HepG2 (cell line): ENCODE measurements around the gene RIPOR1. TPM values are rescaled to one million over a fixed set of nuclear protein-coding genes. Genes with fewer than 3 reads are reported as not detected.
A peak's percentile ranks its signal among the peaks of the same experiment; 100 is the strongest.

Experiments used
- GATA4 ChIP-seq: sonication (generic); IDR thresholded peaks from 2 replicates; pipeline ENCODE4 v1.6.1; 2016; ENCODE audit warnings: antibody characterized with exemption, low read depth, borderline replicate concordance
- GATAD1 ChIP-seq: IDR thresholded peaks from 2 replicates; pipeline ENCODE4 v1.6.1; 2016; ENCODE audit warnings: missing genetic modification reagents, missing compliant biosample characterization
- HDAC1 ChIP-seq: sonication (generic); formaldehyde crosslinking; IDR thresholded peaks from 2 replicates; pipeline ENCODE4 v1.5.1; 2020; ENCODE audit warnings: mild to moderate bottlenecking, missing genetic modification reagents
- HHEX ChIP-seq: IDR thresholded peaks from 2 replicates; pipeline ENCODE4 v1.6.1; 2016; ENCODE audit warnings: control low read depth
- NCOA5 ChIP-seq: sonication (generic); formaldehyde crosslinking; IDR thresholded peaks from 2 replicates; pipeline ENCODE4 v1.4.0; 2020; ENCODE audit warnings: missing genetic modification reagents
- PHF5A ChIP-seq: IDR thresholded peaks from one replicate; pipeline ENCODE4 v1.6.1; 2018; ENCODE audit warnings: low read depth, missing genetic modification reagents; ENCODE audit not compliant: unreplicated experiment
- SAFB2 ChIP-seq: sonication (generic); formaldehyde crosslinking; IDR thresholded peaks from 2 replicates; pipeline ENCODE4 v1.5.1; 2020; ENCODE audit warnings: missing genetic modification reagents, low read depth, mild to moderate bottlenecking, borderline replicate concordance
- SOX5 ChIP-seq: IDR thresholded peaks from 2 replicates; pipeline ENCODE4 v1.6.1; 2016; ENCODE audit warnings: borderline replicate concordance
- TBL1XR1 ChIP-seq: fragments of 150-350 bp; IDR thresholded peaks from 2 replicates; pipeline ENCODE4 v1.6.1; 2014; ENCODE audit warnings: borderline replicate concordance, low read length; ENCODE audit not compliant: partially characterized antibody
- XRCC5 ChIP-seq: fragments of 200-400 bp; formaldehyde crosslinking; optimal IDR thresholded peaks from 2 replicates; pipeline ENCODE3; 2017; ENCODE audit warnings: mild to moderate bottlenecking, low read length
- ZBTB7A ChIP-seq: sonication (generic); formaldehyde crosslinking; IDR thresholded peaks from 2 replicates; pipeline ENCODE4 v1.8.0; 2022; ENCODE audit warnings: mild to moderate bottlenecking, missing genetic modification reagents
- ZIK1 ChIP-seq: sonication (generic); formaldehyde crosslinking; IDR thresholded peaks from 2 replicates; pipeline ENCODE4 v1.5.0; 2020; ENCODE audit warnings: mild to moderate bottlenecking, low read depth, missing genetic modification reagents, borderline replicate concordance
- ZNF17 ChIP-seq: sonication (generic); formaldehyde crosslinking; IDR thresholded peaks from 2 replicates; pipeline ENCODE4 v1.5.0; 2020; ENCODE audit warnings: mild to moderate bottlenecking, missing genetic modification reagents
- polyA plus RNA-seq, 8 experiments: library from polyadenylated mRNA; depleted of rRNA in 3 of 8; stranded (reverse) in 7 of 8; unstranded in 1 of 8; fragments of >200 nt; fragmentation: Illumina TruSeq in 4 of 8; extraction: Trizol in 4 of 8; gene quantifications; 2 replicates each; pipeline versions ENCODE4 v1.2.1 to v1.2.3, GENCODE V29; 2011 to 2016; ENCODE audit warnings: low read depth in 4 of 8, missing spikeins in 1 of 8, mixed read lengths in 1 of 8; ENCODE audit not compliant: insufficient read depth in 1 of 8
- total RNA-seq, 5 experiments: library from RNA; depleted of rRNA; stranded (reverse); fragments of >200 nt; fragmentation: Illumina TruSeq; extraction: Trizol; gene quantifications; 2 replicates each; pipeline ENCODE4 v1.2.3, GENCODE V29; 2016; ENCODE audit warnings: low read depth in 1 of 5
- TF ChIP-seq, protein P1 (sequence below): sonication (generic); formaldehyde crosslinking; IDR thresholded peaks from 2 replicates; pipeline ENCODE4 v1.5.1; 2020; ENCODE audit warnings: missing genetic modification reagents, mild to moderate bottlenecking, borderline replicate concordance
- TF ChIP-seq, protein P2 (sequence below): sonication (generic); formaldehyde crosslinking; IDR thresholded peaks from 2 replicates; pipeline ENCODE4 v1.5.0; 2020; ENCODE audit warnings: mild to moderate bottlenecking, missing genetic modification reagents, borderline replicate concordance
- TF ChIP-seq, protein P3 (sequence below): sonication (generic); formaldehyde crosslinking; IDR thresholded peaks from 2 replicates; pipeline ENCODE4 v1.5.0; 2020; ENCODE audit warnings: mild to moderate bottlenecking, missing genetic modification reagents
- TF ChIP-seq, protein P4 (sequence below): sonication (generic); formaldehyde crosslinking; IDR thresholded peaks from 2 replicates; pipeline ENCODE4 v1.5.0; 2020; ENCODE audit warnings: mild to moderate bottlenecking, missing genetic modification reagents
- TF ChIP-seq, protein P5 (sequence below): conservative IDR thresholded peaks from 2 replicates; pipeline ENCODE4 v1.6.1; 2018; ENCODE audit warnings: missing genetic modification reagents

RIPOR1 gene
- total and polyA plus RNA-seq, 2 of the 13 experiments (the other 11 are each of a cell fraction or from before 2014, with no cell fraction given): 4.6 to 8.1 TPM

DNA sequence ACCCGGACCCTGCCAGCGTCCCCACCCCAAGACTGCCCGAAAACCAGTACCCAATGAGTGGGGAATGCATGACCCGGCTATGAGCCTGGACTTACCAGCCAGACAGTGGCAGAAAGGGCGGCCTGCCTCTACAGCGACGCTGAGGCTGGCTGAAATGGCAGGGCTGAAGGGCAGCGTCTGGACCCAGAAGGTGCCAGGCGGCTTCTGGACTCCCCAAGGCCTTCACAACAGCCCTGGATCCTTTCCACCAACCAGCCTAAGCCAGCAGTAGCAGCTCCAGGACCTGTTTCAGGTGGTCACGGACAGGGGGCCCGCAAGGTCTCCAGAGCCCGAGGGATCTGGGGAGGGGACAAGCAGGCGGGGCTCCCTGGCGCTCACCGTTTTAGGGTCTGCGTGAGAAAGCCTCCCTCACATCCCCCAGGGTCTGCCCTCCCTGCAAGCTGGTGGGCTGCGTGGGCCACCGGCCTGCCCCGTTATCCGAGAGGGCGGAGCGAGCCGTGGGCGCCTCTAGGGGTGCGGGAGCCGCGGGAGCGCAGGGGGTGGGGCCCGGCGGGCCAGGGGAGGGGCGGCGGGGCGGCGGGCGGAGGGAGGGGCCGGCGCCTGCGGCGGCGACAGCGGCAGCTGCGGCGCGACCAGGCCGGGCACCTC, at the start of gene RIPOR1 (continued):
- TF ChIP-seq, protein P1, sequence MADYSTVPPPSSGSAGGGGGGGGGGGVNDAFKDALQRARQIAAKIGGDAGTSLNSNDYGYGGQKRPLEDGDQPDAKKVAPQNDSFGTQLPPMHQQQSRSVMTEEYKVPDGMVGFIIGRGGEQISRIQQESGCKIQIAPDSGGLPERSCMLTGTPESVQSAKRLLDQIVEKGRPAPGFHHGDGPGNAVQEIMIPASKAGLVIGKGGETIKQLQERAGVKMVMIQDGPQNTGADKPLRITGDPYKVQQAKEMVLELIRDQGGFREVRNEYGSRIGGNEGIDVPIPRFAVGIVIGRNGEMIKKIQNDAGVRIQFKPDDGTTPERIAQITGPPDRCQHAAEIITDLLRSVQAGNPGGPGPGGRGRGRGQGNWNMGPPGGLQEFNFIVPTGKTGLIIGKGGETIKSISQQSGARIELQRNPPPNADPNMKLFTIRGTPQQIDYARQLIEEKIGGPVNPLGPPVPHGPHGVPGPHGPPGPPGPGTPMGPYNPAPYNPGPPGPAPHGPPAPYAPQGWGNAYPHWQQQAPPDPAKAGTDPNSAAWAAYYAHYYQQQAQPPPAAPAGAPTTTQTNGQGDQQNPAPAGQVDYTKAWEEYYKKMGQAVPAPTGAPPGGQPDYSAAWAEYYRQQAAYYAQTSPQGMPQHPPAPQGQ (CRISPR knock-in tag): no peak
- no peak for TF ChIP-seq SOX5 (CRISPR knock-in tag)
- TF ChIP-seq, protein P2, sequence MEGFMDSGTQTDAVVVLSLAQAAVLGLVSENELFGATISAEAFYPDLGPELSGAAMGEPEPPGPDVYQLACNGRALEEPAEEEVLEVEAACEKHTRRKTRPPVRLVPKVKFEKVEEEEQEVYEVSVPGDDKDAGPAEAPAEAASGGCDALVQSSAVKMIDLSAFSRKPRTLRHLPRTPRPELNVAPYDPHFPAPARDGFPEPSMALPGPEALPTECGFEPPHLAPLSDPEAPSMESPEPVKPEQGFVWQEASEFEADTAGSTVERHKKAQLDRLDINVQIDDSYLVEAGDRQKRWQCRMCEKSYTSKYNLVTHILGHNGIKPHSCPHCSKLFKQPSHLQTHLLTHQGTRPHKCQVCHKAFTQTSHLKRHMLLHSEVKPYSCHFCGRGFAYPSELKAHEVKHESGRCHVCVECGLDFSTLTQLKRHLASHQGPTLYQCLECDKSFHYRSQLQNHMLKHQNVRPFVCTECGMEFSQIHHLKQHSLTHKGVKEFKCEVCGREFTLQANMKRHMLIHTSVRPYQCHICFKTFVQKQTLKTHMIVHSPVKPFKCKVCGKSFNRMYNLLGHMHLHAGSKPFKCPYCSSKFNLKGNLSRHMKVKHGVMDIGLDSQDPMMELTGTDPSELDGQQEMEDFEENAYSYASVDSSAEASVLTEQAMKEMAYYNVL (CRISPR knock-in tag): 0 out of 2 replicates have a peak, but pooled peaks have one; percentile 62
- no peak for TF ChIP-seq HHEX (CRISPR knock-in tag)
- TF ChIP-seq ZNF17 (CRISPR knock-in tag): no peak
- TF ChIP-seq PHF5A: no peak
- TF ChIP-seq HDAC1 (CRISPR knock-in tag): 0 out of 2 replicates have a peak, but pooled peaks have one; percentile 17
- TF ChIP-seq XRCC5: peak; percentile 19
- 0 out of 2 replicates have a peak, but pooled peaks have one; percentile 2 for TF ChIP-seq GATAD1 (CRISPR knock-in tag)
- TF ChIP-seq, protein P3, sequence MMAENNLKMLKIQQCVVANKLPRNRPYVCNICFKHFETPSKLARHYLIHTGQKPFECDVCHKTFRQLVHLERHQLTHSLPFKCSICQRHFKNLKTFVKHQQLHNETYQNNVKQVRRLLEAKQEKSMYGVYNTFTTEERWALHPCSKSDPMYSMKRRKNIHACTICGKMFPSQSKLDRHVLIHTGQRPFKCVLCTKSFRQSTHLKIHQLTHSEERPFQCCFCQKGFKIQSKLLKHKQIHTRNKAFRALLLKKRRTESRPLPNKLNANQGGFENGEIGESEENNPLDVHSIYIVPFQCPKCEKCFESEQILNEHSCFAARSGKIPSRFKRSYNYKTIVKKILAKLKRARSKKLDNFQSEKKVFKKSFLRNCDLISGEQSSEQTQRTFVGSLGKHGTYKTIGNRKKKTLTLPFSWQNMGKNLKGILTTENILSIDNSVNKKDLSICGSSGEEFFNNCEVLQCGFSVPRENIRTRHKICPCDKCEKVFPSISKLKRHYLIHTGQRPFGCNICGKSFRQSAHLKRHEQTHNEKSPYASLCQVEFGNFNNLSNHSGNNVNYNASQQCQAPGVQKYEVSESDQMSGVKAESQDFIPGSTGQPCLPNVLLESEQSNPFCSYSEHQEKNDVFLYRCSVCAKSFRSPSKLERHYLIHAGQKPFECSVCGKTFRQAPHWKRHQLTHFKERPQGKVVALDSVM (CRISPR knock-in tag): no peak
- no peak for TF ChIP-seq ZIK1
- TF ChIP-seq TBL1XR1: no peak
- peak; percentile 17; the same call in 1 of the 2 replicates for TF ChIP-seq ZBTB7A (CRISPR knock-in tag)
- TF ChIP-seq, protein P4, sequence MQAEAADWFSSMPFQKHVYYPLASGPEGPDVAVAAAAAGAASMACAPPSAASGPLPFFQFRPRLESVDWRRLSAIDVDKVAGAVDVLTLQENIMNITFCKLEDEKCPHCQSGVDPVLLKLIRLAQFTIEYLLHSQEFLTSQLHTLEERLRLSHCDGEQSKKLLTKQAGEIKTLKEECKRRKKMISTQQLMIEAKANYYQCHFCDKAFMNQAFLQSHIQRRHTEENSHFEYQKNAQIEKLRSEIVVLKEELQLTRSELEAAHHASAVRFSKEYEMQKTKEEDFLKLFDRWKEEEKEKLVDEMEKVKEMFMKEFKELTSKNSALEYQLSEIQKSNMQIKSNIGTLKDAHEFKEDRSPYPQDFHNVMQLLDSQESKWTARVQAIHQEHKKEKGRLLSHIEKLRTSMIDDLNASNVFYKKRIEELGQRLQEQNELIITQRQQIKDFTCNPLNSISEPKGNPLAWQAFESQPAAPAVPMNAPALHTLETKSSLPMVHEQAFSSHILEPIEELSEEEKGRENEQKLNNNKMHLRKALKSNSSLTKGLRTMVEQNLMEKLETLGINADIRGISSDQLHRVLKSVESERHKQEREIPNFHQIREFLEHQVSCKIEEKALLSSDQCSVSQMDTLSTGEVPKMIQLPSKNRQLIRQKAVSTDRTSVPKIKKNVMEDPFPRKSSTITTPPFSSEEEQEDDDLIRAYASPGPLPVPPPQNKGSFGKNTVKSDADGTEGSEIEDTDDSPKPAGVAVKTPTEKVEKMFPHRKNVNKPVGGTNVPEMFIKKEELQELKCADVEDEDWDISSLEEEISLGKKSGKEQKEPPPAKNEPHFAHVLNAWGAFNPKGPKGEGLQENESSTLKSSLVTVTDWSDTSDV: 0 out of 2 replicates have a peak, but pooled peaks have one; percentile 7
- TF ChIP-seq, protein P5, sequence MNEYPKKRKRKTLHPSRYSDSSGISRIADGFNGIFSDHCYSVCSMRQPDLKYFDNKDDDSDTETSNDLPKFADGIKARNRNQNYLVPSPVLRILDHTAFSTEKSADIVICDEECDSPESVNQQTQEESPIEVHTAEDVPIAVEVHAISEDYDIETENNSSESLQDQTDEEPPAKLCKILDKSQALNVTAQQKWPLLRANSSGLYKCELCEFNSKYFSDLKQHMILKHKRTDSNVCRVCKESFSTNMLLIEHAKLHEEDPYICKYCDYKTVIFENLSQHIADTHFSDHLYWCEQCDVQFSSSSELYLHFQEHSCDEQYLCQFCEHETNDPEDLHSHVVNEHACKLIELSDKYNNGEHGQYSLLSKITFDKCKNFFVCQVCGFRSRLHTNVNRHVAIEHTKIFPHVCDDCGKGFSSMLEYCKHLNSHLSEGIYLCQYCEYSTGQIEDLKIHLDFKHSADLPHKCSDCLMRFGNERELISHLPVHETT (CRISPR knock-in tag): no peak; the same call in 1 of the 2 replicates
- TF ChIP-seq GATA4: no peak
- no peak for TF ChIP-seq SAFB2
- TF ChIP-seq NCOA5 (CRISPR knock-in tag): no peak
